Gastroesophageal sphincter (tissue), 4 donors: ENCODE data around the gene CASP10. TPM values are rescaled to one million over a fixed set of nuclear protein-coding genes. Genes with fewer than 3 reads are reported as not detected.

Experiments
- ATAC-seq: fragments of 150-250 bp; one replicate; pipeline ENCODE4 v1.9.1; 2016; ENCODE audit warnings: mild to moderate bottlenecking, moderate library complexity
- H3K27ac ChIP-seq, 4 donors: fragments of 200-600 bp; sonication (generic) in 3 of 4; 1 replicate in 3 of 4; 2 replicates in 1 of 4; pipeline ENCODE4 v1.5.1; 2016 to 2019
- H3K27me3 ChIP-seq: fragments of 200-600 bp; sonication (generic); one replicate; pipeline ENCODE4 v1.5.1; 2019
- H3K36me3 ChIP-seq, 2 donors: fragments of 200-600 bp; sonication (generic); one replicate each; pipeline ENCODE4 v1.5.1; 2019; ENCODE audit warnings: control low read depth in 1 of 2
- H3K4me1 ChIP-seq, 3 donors: fragments of 200-600 bp; sonication (generic); 1 replicate in 2 of 3; 2 replicates in 1 of 3; pipeline ENCODE4 v1.5.1; 2016 to 2019; ENCODE audit warnings: control low read depth in 2 of 3
- H3K4me3 ChIP-seq, 2 donors: fragments of 200-600 bp; sonication (generic); one replicate each; pipeline ENCODE4 v1.5.1; 2019; ENCODE audit warnings: mild to moderate bottlenecking in 1 of 2, moderate library complexity in 1 of 2
- H3K9me3 ChIP-seq, 3 donors: fragments of 200-600 bp; sonication (generic); one replicate each; pipeline ENCODE4 v1.5.1; 2017 to 2019; ENCODE audit warnings: control low read depth in 2 of 3
- EP300 ChIP-seq: sonication (generic); formaldehyde crosslinking; IDR thresholded peaks from one replicate; pipeline ENCODE4 v1.6.1; 2017; ENCODE audit warnings: antibody characterized with exemption, mild to moderate bottlenecking
- POLR2A ChIP-seq, 2 donors: fragments of 450-650 bp; IDR thresholded peaks; one replicate each; pipeline ENCODE4 v1.6.1; 2017; ENCODE audit warnings: antibody characterized with exemption in 2 of 2, mild to moderate bottlenecking in 2 of 2, moderate library complexity in 1 of 2
- POLR2AphosphoS5 ChIP-seq: sonication (generic); formaldehyde crosslinking; IDR thresholded peaks from one replicate; pipeline ENCODE4 v1.6.1; 2017; ENCODE audit warnings: antibody characterized with exemption
- WGBS, 2 donors: methylation state at CpG; one replicate each; pipeline ENCODE4 v1.1.5; 2018; ENCODE audit warnings: low coverage in 1 of 2; 5-methylcytosine and 5-hydroxymethylcytosine counted together
- total RNA-seq, 4 donors: library from RNA; depleted of rRNA; stranded (reverse); fragments of >200 nt; gene quantifications; one replicate each; pipeline ENCODE4 v1.1.0, GENCODE V29; 2016
- TF ChIP-seq, protein P1 (sequence below), 4 experiments: fragments of 200-600 bp in 2 of 4; fragments of 450-650 bp in 2 of 4; sonication (generic) in 1 of 4; IDR thresholded peaks; one replicate each; pipeline ENCODE4 v1.5.1; 2017 to 2019; ENCODE audit warnings: antibody characterized with exemption in 4 of 4, mild to moderate bottlenecking in 2 of 4, moderate library complexity in 2 of 4

Gene CASP10
- total RNA-seq, 4 donors from 2014 or later, result 2.6 to 7.5 (median 6.3) TPM

DNA sequence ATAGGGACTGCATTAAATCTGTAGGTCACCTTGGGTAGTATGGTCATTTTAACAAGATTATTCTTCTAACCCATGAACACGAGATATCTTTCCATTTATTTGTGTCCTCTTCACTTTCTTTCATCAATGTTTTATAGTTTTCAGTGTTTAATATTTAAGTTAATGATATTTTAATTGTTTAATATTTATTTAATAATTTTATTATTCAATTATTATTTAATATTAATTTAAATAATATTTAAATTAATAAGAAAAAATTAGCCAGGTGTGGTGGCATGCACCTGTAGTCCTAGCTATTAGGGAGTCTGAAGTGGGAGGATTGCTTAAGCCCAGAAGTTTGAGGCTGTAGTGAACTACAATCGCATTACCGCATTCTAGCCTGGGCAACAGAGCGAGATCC is 33.0 kb downstream of the CASP10 start:
- H3K9me3 ChIP-seq, result no peaks in the 10 kb centered on the region
- WGBS, 2 donors, result 90 to 96% methylated on average over 4 of the region's 4 CpGs

DNA sequence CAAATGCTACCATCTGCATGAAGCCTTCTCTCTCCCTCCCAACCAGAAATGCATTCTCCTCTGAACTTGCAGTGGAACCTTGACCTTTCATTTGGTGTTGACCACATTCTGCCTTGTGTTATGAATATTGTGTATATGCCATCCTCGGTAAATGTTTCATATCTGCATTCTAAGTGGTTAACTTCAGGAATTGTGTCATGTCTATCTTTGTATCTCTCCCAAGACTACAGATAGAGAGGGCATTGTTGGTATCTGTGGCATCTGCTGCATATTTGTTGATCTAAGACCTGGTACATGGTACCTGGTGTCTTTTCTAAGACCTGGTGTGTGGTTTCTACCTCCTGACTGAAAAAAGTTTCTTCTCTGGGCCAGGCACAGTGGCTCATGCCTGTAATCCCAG is 34.0 kb downstream of the CASP10 start:
- TF ChIP-seq POLR2A (IDR thresholded peaks at IDR 0.05) (no peak), EP300 (no peak), POLR2AphosphoS5 (no peak)
- TF ChIP-seq, protein P1, sequence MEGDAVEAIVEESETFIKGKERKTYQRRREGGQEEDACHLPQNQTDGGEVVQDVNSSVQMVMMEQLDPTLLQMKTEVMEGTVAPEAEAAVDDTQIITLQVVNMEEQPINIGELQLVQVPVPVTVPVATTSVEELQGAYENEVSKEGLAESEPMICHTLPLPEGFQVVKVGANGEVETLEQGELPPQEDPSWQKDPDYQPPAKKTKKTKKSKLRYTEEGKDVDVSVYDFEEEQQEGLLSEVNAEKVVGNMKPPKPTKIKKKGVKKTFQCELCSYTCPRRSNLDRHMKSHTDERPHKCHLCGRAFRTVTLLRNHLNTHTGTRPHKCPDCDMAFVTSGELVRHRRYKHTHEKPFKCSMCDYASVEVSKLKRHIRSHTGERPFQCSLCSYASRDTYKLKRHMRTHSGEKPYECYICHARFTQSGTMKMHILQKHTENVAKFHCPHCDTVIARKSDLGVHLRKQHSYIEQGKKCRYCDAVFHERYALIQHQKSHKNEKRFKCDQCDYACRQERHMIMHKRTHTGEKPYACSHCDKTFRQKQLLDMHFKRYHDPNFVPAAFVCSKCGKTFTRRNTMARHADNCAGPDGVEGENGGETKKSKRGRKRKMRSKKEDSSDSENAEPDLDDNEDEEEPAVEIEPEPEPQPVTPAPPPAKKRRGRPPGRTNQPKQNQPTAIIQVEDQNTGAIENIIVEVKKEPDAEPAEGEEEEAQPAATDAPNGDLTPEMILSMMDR (IDR thresholded peaks at IDR 0.05), result no peak
- Histone ChIP-seq H3K4me1 (no peaks in the 10 kb centered on the region), H3K9me3 (no peaks in the 10 kb centered on the region), H3K4me3 (no peak overlapping the region), H3K27ac (no peak overlapping the region), H3K36me3 (peaks cover 0 to 11% of the 10 kb centered on the region in 2 donors), H3K27me3 (no peaks in the 10 kb centered on the region)
- whole genome bisulfite sequencing, 2 donors, result 82 to 100% methylated on average over 1 of the region's 1 CpG
- no peak for ATAC-seq

More for the DNA sequence above, 33.0 kb downstream of the CASP10 start:
- H3K27ac ChIP-seq, result no peak overlapping the region
- no peak overlapping the region for H3K4me3 ChIP-seq
- H3K36me3 ChIP-seq, result peaks cover 0 to 11% of the 10 kb centered on the region in 2 donors
- ATAC-seq, result no peak
- TF ChIP-seq POLR2AphosphoS5 (no peak), POLR2A (IDR thresholded peaks at IDR 0.05) (no peak), EP300 (no peak)
- TF ChIP-seq, protein P1 (IDR thresholded peaks at IDR 0.05), result no peak
- H3K4me1 ChIP-seq, result no peaks in the 10 kb centered on the region
- no peaks in the 10 kb centered on the region for H3K27me3 ChIP-seq

DNA sequence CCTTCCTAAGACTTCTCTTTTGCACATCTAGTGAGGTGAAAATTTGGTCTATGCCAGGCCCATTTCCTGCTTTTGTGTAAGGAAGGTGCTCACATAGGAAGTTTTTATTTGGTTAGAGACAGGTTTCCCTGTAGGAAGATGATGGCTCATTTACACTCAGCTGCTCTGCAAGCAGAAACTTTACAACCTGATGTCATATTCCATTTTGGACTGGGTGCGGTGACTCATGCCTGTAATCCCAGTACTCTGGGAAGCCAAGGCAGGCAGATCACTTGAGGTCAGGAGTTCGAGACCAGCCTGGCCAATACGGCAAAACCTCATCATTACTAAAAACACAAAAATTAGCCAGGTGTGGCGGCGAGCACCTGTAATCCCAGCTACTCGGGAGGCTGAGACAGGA is 35.8 kb downstream of the CASP10 start:
- no peaks in the 10 kb centered on the region for H3K27me3 ChIP-seq
- no peak overlapping the region for H3K27ac ChIP-seq
- no peak for ATAC-seq
- H3K9me3 ChIP-seq, result no peaks in the 10 kb centered on the region
- no peak overlapping the region for H3K4me3 ChIP-seq
- no peaks in the 10 kb centered on the region for H3K4me1 ChIP-seq
- TF ChIP-seq POLR2AphosphoS5 (no peak), POLR2A (IDR thresholded peaks at IDR 0.05) (no peak), EP300 (no peak)
- TF ChIP-seq, protein P1 (IDR thresholded peaks at IDR 0.05), result no peak
- WGBS, 2 donors, result 64% methylated on average over 3 of the region's 6 CpGs; no CpG with 5 or more reads in 1 of the 2 donors
- H3K36me3 ChIP-seq, result peaks cover 0 to 11% of the 10 kb centered on the region in 2 donors

DNA sequence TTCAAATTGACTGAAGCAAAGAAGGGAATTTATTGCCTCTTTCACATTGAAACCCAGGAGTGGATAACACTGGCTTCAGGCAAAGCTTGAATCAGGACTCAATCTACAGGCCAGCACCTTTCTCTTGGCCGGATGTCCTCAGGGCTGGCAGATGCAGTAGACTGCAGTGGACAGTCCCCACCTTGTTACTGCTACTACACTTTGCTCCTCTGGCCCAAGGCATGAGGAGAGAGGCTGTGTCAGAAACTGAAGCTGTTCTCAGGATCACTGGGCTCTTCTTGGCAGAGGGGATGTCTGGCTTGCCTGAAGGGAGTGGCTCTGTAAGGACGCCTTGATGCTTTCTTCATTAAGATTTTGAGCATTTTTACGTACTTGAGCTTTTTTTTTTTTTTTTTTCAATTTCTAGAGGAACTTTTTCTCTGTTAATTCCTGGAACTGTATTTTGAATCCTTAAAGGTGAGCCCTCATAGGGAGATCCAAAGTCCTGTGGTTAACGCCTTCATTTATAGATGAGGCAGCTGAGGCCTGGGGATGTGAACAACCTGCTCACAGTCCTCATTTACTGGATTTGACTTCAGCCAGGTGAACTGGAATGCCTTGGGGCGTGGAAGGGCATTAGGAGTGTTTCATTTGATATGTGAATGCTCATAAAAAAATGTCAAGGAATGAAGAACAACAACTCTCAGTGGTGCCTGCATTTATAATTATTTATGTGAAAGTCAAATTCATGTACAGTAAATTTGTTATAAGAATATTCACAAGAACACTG is 36.6 kb downstream of the CASP10 start:
- Histone ChIP-seq H3K9me3 (no peaks in the 10 kb centered on the region), H3K4me1 (no peaks in the 10 kb centered on the region), H3K27ac (peak overlapping the region in 1 of 4 donors; percentile 35), H3K27me3 (no peaks in the 10 kb centered on the region), H3K36me3 (peaks cover 0 to 11% of the 10 kb centered on the region in 2 donors), H3K4me3 (no peak overlapping the region)
- WGBS, 2 donors, result 64 to 78% methylated on average over 3 to 4 of the region's 5 CpGs
- TF ChIP-seq POLR2AphosphoS5, result no peak
- TF ChIP-seq EP300, result no peak
- TF ChIP-seq, protein P1 (IDR thresholded peaks at IDR 0.05), result no peak
- ATAC-seq, result no peak

DNA sequence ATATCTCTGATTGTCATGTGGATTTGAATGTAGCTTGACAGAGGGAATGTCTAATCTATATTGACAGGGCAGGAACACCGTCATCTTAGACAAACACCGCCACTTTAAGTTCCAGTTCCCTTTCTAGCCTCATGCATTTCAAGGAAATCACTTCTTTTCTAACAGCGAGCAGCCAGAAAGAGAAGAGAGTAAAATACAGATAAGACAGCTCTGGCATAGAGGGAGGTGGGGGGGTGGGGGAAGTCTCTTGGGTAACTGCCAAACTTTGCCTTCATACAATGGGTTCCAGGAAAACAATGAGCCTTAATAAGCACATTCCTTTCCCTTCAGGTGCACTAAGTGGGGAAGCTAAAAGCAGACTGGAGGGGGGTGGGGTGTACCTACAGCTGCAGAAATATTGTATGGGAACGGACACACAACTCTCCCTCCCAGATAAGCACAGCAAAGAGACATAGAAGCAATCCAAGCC is 37.2 kb downstream of the CASP10 start:
- Histone ChIP-seq H3K27ac (no peak overlapping the region), H3K4me3 (no peak overlapping the region), H3K9me3 (no peaks in the 10 kb centered on the region), H3K4me1 (no peaks in the 10 kb centered on the region), H3K27me3 (no peaks in the 10 kb centered on the region), H3K36me3 (peaks cover 0 to 11% of the 10 kb centered on the region in 2 donors)
- WGBS, 2 donors, result 43 to 62% methylated on average over 3 to 4 of the region's 4 CpGs
- TF ChIP-seq POLR2AphosphoS5 (no peak), EP300 (no peak), POLR2A (IDR thresholded peaks at IDR 0.05) (no peak)
- TF ChIP-seq, protein P1 (IDR thresholded peaks at IDR 0.05), result no peak
- no peak for ATAC-seq
